Prostate gland (tissue), 2 donors: ENCODE measurements around the gene USP1. TPM values are rescaled to one million over a fixed set of nuclear protein-coding genes. Genes with fewer than 3 reads are reported as not detected.

Source experiments
- DNase-seq: peaks from one replicate; pipeline ENCODE4 v3.0.0-alpha.2; 2019; ENCODE audit warnings: low spot score
- H3K27ac ChIP-seq, 2 donors: fragments of 200-600 bp; sonication (generic); 2 replicates each; pipeline ENCODE4 v1.5.1; 2017 to 2019
- H3K27me3 ChIP-seq: fragments of 200-600 bp; sonication (generic); replicated peaks from 2 replicates; pipeline ENCODE4 v1.5.1; 2019; ENCODE audit not compliant: insufficient read depth
- H3K36me3 ChIP-seq, 2 donors: fragments of 200-600 bp; sonication (generic); 1 replicate in 1 of 2; 2 replicates in 1 of 2; pipeline versions ENCODE4 v1.5.1 to v1.8.1; 2017 to 2019
- H3K4me1 ChIP-seq: fragments of 200-600 bp; sonication (generic); replicated peaks from 2 replicates; pipeline ENCODE4 v1.5.1; 2019
- H3K4me3 ChIP-seq, 2 donors: fragments of 200-600 bp; sonication (generic); 2 replicates each; pipeline ENCODE4 v1.5.1; 2017 to 2019
- H3K9me3 ChIP-seq: fragments of 200-600 bp; sonication (generic); 2 replicates; pipeline ENCODE4 v1.5.1; 2017
- CTCF ChIP-seq, 4 experiments: fragments of 200-600 bp in 2 of 4; fragments of 450-650 bp in 2 of 4; sonication (generic) in 2 of 4; IDR thresholded peaks; 1 replicate in 3 of 4; 2 replicates in 1 of 4; pipeline ENCODE4 v1.5.1; 2016 to 2019; ENCODE audit warnings: antibody characterized with exemption in 4 of 4, mild to moderate bottlenecking in 2 of 4, moderate library complexity in 2 of 4
- POLR2A ChIP-seq: fragments of 450-650 bp; IDR thresholded peaks from one replicate; pipeline ENCODE4 v1.6.1; 2016; ENCODE audit warnings: antibody characterized with exemption, mild to moderate bottlenecking
- POLR2AphosphoS5 ChIP-seq: sonication (generic); formaldehyde crosslinking; IDR thresholded peaks from one replicate; pipeline ENCODE4 v1.6.1; 2017; ENCODE audit warnings: antibody characterized with exemption
- WGBS: methylation state at CpG from one replicate; pipeline ENCODE4 v1.1.5; 2018; 5-methylcytosine and 5-hydroxymethylcytosine counted together
- intact Hi-C: fragments of 100-400 bp; cut with DNase I; formaldehyde crosslinking; loops from one replicate; pipeline ENCODE4 v1.14.2; 2022
- total RNA-seq, 2 donors: library from RNA; depleted of rRNA; stranded (reverse); fragments of >200 nt; gene quantifications; one replicate each; pipeline ENCODE4 v1.1.0, GENCODE V29; 2016

USP1 gene
- total RNA-seq, 2 donors from 2014 or later = 26.8 to 30.1 TPM

GRCh38 chr1:62415687-62416086, 21.2 kb upstream of the USP1 start:
- 81% methylated on average over 8 of the region's 8 CpGs for WGBS
- DNase-seq = no peak
- TF ChIP-seq CTCF (IDR thresholded peaks at IDR 0.05) (no peak), POLR2AphosphoS5 (no peak), POLR2A (no peak)
- no peak overlapping the region for H3K27ac ChIP-seq
- intact Hi-C loops = no loop called here
- H3K4me1 ChIP-seq = no peaks in the 10 kb centered on the region
- no peaks in the 10 kb centered on the region for H3K36me3 ChIP-seq
- H3K27me3 ChIP-seq = no peaks in the 10 kb centered on the region
- no peak overlapping the region for H3K4me3 ChIP-seq
- H3K9me3 ChIP-seq = no peaks in the 10 kb centered on the region

DNA sequence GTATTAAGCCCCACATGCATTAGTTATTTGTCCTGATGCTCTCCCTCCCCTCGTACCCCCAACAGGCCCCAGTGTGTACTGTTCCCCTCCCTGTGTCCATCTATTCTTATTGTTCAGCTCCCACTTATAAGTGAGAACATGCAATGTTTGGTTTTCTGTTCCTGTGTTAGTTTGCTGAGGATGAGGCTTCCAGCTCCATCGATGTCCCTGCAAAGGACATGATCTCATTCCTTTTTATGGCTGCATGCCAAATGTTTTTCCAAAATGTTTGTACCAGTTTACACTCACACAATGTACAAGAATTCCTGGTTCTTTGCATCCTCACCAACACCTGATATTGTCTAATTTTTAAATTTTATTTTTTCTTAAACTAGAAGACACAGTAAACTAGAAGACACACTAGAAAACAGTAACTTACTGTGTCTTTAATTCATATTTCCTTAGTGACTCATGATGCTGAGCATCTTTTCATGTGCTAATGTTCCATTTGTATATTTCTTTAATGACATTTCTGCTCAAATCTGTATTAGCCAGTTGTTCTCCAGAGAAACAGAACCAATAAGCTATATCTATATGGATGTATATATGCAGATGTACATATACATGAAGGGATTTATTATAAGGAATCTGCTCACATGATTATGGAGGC, 19.4 kb upstream of the USP1 start:
- intact Hi-C loops = no loop called here
- H3K4me3 ChIP-seq = no peak overlapping the region
- H3K4me1 ChIP-seq = no peaks in the 10 kb centered on the region
- no peak for TF ChIP-seq POLR2A
- no peak for TF ChIP-seq POLR2AphosphoS5
- TF ChIP-seq CTCF (IDR thresholded peaks at IDR 0.05) = no peak
- no peak for DNase-seq
- no peaks in the 10 kb centered on the region for H3K27me3 ChIP-seq
- no peaks in the 10 kb centered on the region for H3K9me3 ChIP-seq
- no peak overlapping the region for H3K27ac ChIP-seq
- no peaks in the 10 kb centered on the region for H3K36me3 ChIP-seq
- 52% methylated on average over 2 of the region's 2 CpGs for WGBS

DNA sequence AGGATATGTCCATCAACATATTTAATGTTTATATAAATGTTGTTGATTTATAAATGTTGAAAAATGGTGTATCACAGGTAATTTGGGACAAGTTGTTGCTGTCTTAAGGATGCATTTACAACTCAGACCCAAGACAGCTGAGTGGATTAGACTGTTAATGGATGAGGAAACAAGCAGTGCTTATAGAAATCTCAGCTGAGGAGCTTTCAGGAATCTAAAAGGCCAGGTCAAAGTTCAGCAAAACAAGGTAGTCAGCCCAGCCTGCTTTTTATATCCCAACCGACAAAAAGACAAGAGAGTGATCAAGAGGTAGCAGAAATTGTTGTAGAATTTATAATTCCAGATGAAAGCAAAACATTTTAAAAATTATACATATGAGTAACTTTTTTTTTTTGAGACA, 16.6 kb upstream of the USP1 start:
- no peaks in the 10 kb centered on the region for H3K9me3 ChIP-seq
- H3K27ac ChIP-seq = no peak overlapping the region
- WGBS = 94% methylated on average over 1 of the region's 1 CpG
- H3K4me1 ChIP-seq = no peaks in the 10 kb centered on the region
- H3K4me3 ChIP-seq = no peak overlapping the region
- TF ChIP-seq CTCF (IDR thresholded peaks at IDR 0.05) (no peak), POLR2AphosphoS5 (no peak), POLR2A (no peak)
- H3K27me3 ChIP-seq = no peaks in the 10 kb centered on the region
- no peaks in the 10 kb centered on the region for H3K36me3 ChIP-seq
- no peak for DNase-seq
- intact Hi-C loops = no loop called here

- no peaks in the 10 kb centered on the region for H3K4me1 ChIP-seq
- no peak for DNase-seq
- WGBS = 92% methylated on average over 14 of the region's 14 CpGs
- no peaks in the 10 kb centered on the region for H3K9me3 ChIP-seq
- H3K36me3 ChIP-seq = no peaks in the 10 kb centered on the region
- no peak overlapping the region for H3K4me3 ChIP-seq
- no peaks in the 10 kb centered on the region for H3K27me3 ChIP-seq
- intact Hi-C loops = no loop called here
- no peak for TF ChIP-seq POLR2A
- TF ChIP-seq CTCF (IDR thresholded peaks at IDR 0.05) = no peak
- TF ChIP-seq POLR2AphosphoS5 = no peak
- H3K27ac ChIP-seq = no peak overlapping the region
Observed at GRCh38 chr1:62423580-62424242, 13.1 kb upstream of the USP1 start.

- TF ChIP-seq POLR2A (no peak), CTCF (IDR thresholded peaks at IDR 0.05) (no peak), POLR2AphosphoS5 (no peak)
- intact Hi-C loops = no loop called here
Observed at GRCh38 chr1:62424411-62424810, 12.4 kb upstream of the USP1 start.

More at GRCh38 chr1:62424411-62424810, 12.4 kb upstream of the USP1 start:
- 79% methylated on average over 4 of the region's 4 CpGs for WGBS
- Histone ChIP-seq H3K4me3 (no peak overlapping the region), H3K27ac (no peak overlapping the region), H3K9me3 (no peaks in the 10 kb centered on the region), H3K4me1 (no peaks in the 10 kb centered on the region), H3K36me3 (no peaks in the 10 kb centered on the region), H3K27me3 (no peaks in the 10 kb centered on the region)
- no peak for DNase-seq
